ENCODE results near the gene POM121C.
"Not testable (repeated sequence)": the region's sequence is repeated elsewhere in the genome, so short reads cannot be mapped to it uniquely, and the experiment has no call there.

GRCh38 chr7:75420152-75420551, 65.9 kb downstream of the POM121C start:
- not testable (repeated sequence) for TF ChIP-seq CTCF (IDR thresholded peaks at IDR 0.05); EZH2 (IDR thresholded peaks at IDR 0.05; ENCODE audit: borderline replicate concordance, insufficient read depth, low read depth, low read length, poor library complexity, severe bottlenecking)
